Right atrium auricular region (tissue), 2 donors: ENCODE results near the gene NFASC. TPM values are rescaled to one million over a fixed set of nuclear protein-coding genes. Genes with fewer than 3 reads are reported as not detected.

Experiments used
- DNase-seq: peaks from one replicate; pipeline ENCODE4 v3.0.0-alpha.2; 2019; ENCODE audit warnings: low spot score
- H3K27ac ChIP-seq, 2 donors: fragments of 200-600 bp; sonication (generic); 1 replicate in 1 of 2; 2 replicates in 1 of 2; pipeline ENCODE4 v1.5.1; 2016 to 2019
- H3K27me3 ChIP-seq, 2 donors: fragments of 200-600 bp; sonication (generic); one replicate each; pipeline versions ENCODE4 v1.5.1 to v1.6.0; 2017 to 2019
- H3K36me3 ChIP-seq: fragments of 200-600 bp; sonication (generic); one replicate; pipeline ENCODE4 v1.5.1; 2016
- H3K4me1 ChIP-seq, 2 donors: fragments of 200-600 bp; sonication (generic); one replicate each; pipeline versions ENCODE4 v1.5.1 to v1.6.0; 2017 to 2019
- H3K4me3 ChIP-seq, 2 donors: fragments of 200-600 bp; sonication (generic); 1 replicate in 1 of 2; 2 replicates in 1 of 2; pipeline ENCODE4 v1.5.1; 2017 to 2019; ENCODE audit warnings: mild to moderate bottlenecking in 1 of 2, moderate library complexity in 1 of 2
- H3K9me3 ChIP-seq, 2 donors: fragments of 200-600 bp; sonication (generic); one replicate each; pipeline ENCODE4 v1.5.1; 2019
- total RNA-seq, 2 donors: library from RNA; depleted of rRNA; stranded (reverse); fragments of >200 nt; gene quantifications; one replicate each; pipeline ENCODE4 v1.1.0, GENCODE V29; 2016
- TF ChIP-seq, protein P1 (sequence below), 2 donors: fragments of 200-600 bp; sonication (generic); IDR thresholded peaks; one replicate each; pipeline ENCODE4 v1.5.1; 2019; ENCODE audit warnings: antibody characterized with exemption in 2 of 2

NFASC gene
- 10 to 100 TPM; 38.5 to 45.9 TPM for total RNA-seq

DNA sequence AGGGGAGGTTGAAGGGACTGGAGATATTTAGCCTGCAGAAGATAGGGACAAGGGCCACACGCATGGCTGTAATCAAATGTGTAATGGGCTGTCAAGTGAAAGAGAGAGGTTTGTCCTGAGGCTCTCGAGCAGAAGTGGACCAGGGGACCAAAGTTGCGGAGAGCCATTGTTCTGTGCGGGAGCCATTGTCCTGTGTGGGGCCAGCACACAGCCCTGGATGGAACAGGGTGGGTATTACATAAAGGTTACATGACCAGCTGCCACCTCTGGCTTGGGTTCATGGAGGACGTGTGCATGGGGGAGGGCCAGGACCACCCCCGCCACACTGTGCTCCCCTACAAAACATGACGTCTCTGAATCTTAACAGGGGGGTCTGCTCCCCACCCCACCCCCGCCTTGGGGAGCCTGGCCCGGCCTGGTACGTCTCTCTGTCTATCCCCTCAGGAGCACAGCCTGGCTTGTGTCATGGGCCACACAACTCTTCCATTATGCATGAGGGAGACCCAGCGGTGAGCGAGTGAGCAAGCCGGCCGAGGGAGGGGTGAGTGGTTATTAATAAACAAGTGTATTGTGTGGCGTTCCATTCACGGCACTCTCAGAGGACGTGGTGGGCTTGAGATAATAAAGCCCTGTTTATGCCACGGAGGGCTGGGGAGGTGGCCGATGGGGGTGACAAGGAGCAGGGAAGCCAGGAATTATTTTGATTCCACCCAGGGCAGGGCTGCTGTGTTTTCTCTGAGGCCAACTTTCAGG lies at the start of gene NFASC:
NFASC (plus strand) TSS at position 703 of the 753 bp plus-strand sequence. CDS start 73,454 bp downstream, outside the sequence.
- Histone ChIP-seq H3K27me3 (no peaks in the 10 kb centered on the region), H3K4me3 (no peak within 1 kb of the TSS), H3K36me3 (no peaks in the 10 kb centered on the region), H3K4me1 (peaks cover 0 to 84% of the 10 kb centered on the region in 2 donors), H3K27ac (peak within 1 kb of the TSS in 1 of 2 donors; percentile 58), H3K9me3 (no peaks in the 10 kb centered on the region)
- TF ChIP-seq, protein P1, sequence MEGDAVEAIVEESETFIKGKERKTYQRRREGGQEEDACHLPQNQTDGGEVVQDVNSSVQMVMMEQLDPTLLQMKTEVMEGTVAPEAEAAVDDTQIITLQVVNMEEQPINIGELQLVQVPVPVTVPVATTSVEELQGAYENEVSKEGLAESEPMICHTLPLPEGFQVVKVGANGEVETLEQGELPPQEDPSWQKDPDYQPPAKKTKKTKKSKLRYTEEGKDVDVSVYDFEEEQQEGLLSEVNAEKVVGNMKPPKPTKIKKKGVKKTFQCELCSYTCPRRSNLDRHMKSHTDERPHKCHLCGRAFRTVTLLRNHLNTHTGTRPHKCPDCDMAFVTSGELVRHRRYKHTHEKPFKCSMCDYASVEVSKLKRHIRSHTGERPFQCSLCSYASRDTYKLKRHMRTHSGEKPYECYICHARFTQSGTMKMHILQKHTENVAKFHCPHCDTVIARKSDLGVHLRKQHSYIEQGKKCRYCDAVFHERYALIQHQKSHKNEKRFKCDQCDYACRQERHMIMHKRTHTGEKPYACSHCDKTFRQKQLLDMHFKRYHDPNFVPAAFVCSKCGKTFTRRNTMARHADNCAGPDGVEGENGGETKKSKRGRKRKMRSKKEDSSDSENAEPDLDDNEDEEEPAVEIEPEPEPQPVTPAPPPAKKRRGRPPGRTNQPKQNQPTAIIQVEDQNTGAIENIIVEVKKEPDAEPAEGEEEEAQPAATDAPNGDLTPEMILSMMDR (IDR thresholded peaks at IDR 0.05): no peak
- DNase-seq: no peak

DNA sequence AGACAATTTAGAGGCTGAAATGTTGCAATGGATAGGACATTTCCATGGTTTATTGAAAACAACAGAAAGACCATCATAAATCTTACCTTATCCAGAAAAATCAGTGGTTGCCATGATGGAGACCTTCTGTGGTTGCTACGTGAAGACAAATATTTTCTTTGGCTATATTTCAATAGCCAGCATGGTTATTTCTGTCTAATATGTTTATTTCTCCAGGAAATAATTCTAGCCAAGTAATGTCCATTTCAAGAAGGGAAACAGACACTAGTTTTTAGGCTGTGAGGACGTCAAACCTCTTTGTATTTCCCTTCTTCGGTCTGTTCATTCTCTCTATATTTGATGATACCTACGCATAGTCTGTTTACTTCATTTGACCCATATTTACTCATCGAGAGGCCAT lies 49.2 kb upstream of the NFASC start:
- Histone ChIP-seq H3K27ac (peak overlapping the region in 1 of 2 donors; percentile 10), H3K27me3 (no peaks in the 10 kb centered on the region), H3K36me3 (no peaks in the 10 kb centered on the region), H3K9me3 (no peaks in the 10 kb centered on the region), H3K4me1 (peaks cover 0 to 41% of the 10 kb centered on the region in 2 donors), H3K4me3 (no peak overlapping the region)
- no peak for DNase-seq
- TF ChIP-seq, protein P1 (IDR thresholded peaks at IDR 0.05): no peak

DNA sequence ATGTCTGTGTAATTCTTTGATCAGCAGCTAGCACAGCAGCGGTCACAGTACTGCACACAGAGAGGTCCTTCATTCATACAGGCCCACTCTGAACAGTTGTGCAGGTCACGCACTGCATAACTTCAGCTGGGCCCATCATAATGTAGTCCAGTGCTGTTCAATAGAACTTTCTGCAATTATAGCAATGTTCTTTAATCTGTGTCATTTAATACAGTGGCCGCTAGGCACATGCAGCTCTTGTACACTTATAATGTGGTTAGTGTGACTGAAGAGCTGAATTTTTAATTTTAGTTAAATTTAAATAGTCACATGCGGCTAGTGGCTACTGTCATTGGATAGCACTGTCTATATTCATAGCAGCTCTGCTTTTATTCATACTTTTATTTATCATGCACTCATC lies 48.7 kb upstream of the NFASC start:
- Histone ChIP-seq H3K27me3 (no peaks in the 10 kb centered on the region), H3K36me3 (no peaks in the 10 kb centered on the region), H3K4me1 (peaks cover 0 to 41% of the 10 kb centered on the region in 2 donors), H3K27ac (peak overlapping the region in 1 of 2 donors; percentile 10), H3K9me3 (no peaks in the 10 kb centered on the region), H3K4me3 (no peak overlapping the region)
- no peak for DNase-seq
- TF ChIP-seq, protein P1 (IDR thresholded peaks at IDR 0.05): no peak

- TF ChIP-seq, protein P1 (IDR thresholded peaks at IDR 0.05): no peak
- Histone ChIP-seq H3K4me1 (peaks cover 0 to 35% of the 10 kb centered on the region in 2 donors), H3K9me3 (no peaks in the 10 kb centered on the region), H3K4me3 (no peak overlapping the region), H3K27me3 (no peaks in the 10 kb centered on the region), H3K27ac (no peak overlapping the region), H3K36me3 (no peaks in the 10 kb centered on the region)
- no peak for DNase-seq
Measured at GRCh38 chr1:204826970-204827369, 43.7 kb upstream of the NFASC start.

DNA sequence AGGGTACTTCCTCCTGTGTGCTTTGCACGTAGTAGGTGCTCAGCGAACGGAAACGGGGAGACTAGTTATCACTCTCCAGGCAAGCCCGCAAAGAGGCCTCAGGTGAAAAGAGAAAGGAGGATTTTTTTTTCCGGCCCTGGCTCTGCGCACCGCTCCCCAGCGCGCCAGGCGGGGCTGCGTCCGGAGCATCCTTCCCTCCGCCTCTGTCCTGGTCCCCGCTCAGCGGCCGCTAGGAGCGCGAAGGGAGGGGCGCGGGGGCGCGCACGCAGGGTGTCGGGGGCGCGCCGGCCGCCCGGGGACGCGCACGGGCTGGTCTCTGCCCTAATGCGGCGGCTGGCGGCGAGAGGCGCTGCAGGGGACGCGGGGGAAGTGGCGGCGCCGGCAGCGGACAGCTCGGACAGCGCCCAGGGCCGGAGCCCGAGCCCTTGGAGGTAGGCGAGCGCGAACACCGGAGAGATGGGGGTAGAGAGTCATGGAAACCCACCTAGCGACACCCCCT lies 42.3 kb upstream of the NFASC start:
- H3K9me3 ChIP-seq: no peaks in the 10 kb centered on the region
- no peaks in the 10 kb centered on the region for H3K36me3 ChIP-seq
- H3K27me3 ChIP-seq: no peaks in the 10 kb centered on the region
- TF ChIP-seq, protein P1 (IDR thresholded peaks at IDR 0.05): peak in 1 of 2 donors; percentile 61
- peaks cover 0 to 33% of the 10 kb centered on the region in 2 donors for H3K4me1 ChIP-seq
- H3K4me3 ChIP-seq: peak overlapping the region; percentile 61 to 69
- no peak for DNase-seq
- H3K27ac ChIP-seq: peak overlapping the region; percentile 82 to 85
